Caco-2 (cell line): ENCODE measurements around the gene HDHD3. TPM values are rescaled to one million over a fixed set of nuclear protein-coding genes. Genes with fewer than 3 reads are reported as not detected.

ENCODE experiments used
- BruUV-seq: library from RNA; stranded (reverse); fragments of 400-500 nt; replicated peaks from 2 replicates; lab custom pipeline; 2021; lab: Mats Ljungman, UMichigan
- CTCF ChIA-PET: fragments of 300-600 bp; sonication (Branson Sonifier 250); formaldehyde crosslinking; loops from one replicate; lab custom pipeline; 2022; ENCODE audit warnings: antibody characterized with exemption; lab: Charles Lee
- POLR2A ChIA-PET: fragments of 300-600 bp; sonication (Branson Sonifier 250); formaldehyde crosslinking; loops from one replicate; lab custom pipeline; 2022; ENCODE audit warnings: antibody characterized with exemption; lab: Charles Lee
- DNase-seq, 2 experiments: peaks; one replicate each; pipeline versions ENCODE4 v3.0.0 to v3.0.0-alpha.2; 2020 to 2022
- H3K27me3 ChIP-seq: replicated peaks from 2 replicates; pipeline ENCODE4 v1.6.0; 2011; ENCODE audit warnings: low read length; ENCODE audit not compliant: control insufficient read depth, insufficient read depth
- H3K36me3 ChIP-seq: 2 replicates; pipeline ENCODE4 v1.5.1; 2011; ENCODE audit warnings: low read length; ENCODE audit not compliant: control insufficient read depth, insufficient read depth
- H3K4me1 ChIP-seq: fragments of 250-450 bp; sonication (Bioruptor Pico); 2 replicates; pipeline ENCODE4 v1.5.1; 2020; ENCODE audit warnings: mild to moderate bottlenecking
- H3K4me3 ChIP-seq: 2 replicates; pipeline ENCODE4 v1.5.1; 2011; ENCODE audit warnings: low read depth, mild to moderate bottlenecking, control low read depth, low read length
- H3K9me3 ChIP-seq: fragments of 250-450 bp; sonication (Bioruptor Pico); 2 replicates; pipeline ENCODE4 v1.5.1; 2020; ENCODE audit warnings: mild to moderate bottlenecking, moderate library complexity
- H3K27ac Mint-ChIP-seq: one replicate; pipeline ENCODE4 v1.8.0; 2022; ENCODE audit warnings: mixed read lengths; ENCODE audit not compliant: unreplicated experiment
- H3K27me3 Mint-ChIP-seq: one replicate; pipeline ENCODE4 v1.8.0; 2022; ENCODE audit warnings: mixed read lengths; ENCODE audit not compliant: insufficient read depth, unreplicated experiment
- H3K36me3 Mint-ChIP-seq: one replicate; pipeline ENCODE4 v1.8.0; 2022; ENCODE audit warnings: mild to moderate bottlenecking, mixed read lengths; ENCODE audit not compliant: insufficient read depth, unreplicated experiment
- H3K4me1 Mint-ChIP-seq: one replicate; pipeline ENCODE4 v1.8.0; 2022; ENCODE audit warnings: low read depth, mixed read lengths; ENCODE audit not compliant: unreplicated experiment
- H3K4me3 Mint-ChIP-seq: one replicate; pipeline ENCODE4 v1.8.0; 2022; ENCODE audit warnings: mild to moderate bottlenecking, moderate library complexity, mixed read lengths; ENCODE audit not compliant: unreplicated experiment
- H3K9me3 Mint-ChIP-seq: one replicate; pipeline ENCODE4 v1.8.0; 2022; ENCODE audit warnings: mixed read lengths; ENCODE audit not compliant: unreplicated experiment
- CTCF ChIP-seq, 2 experiments: fragments of 200-600 bp in 1 of 2; IDR thresholded peaks; 1 replicate in 1 of 2; 2 replicates in 1 of 2; pipeline versions ENCODE4 v1.5.1 to v1.8.0; 2011 to 2022; ENCODE audit warnings: antibody characterized with exemption in 1 of 2, control low read depth in 1 of 2, inconsistent platforms in 1 of 2, low read depth in 1 of 2, low read length in 1 of 2, mild to moderate bottlenecking in 1 of 2, moderate library complexity in 1 of 2; ENCODE audit not compliant: insufficient read depth in 1 of 2, severe bottlenecking in 1 of 2, unreplicated experiment in 1 of 2
- intact Hi-C: fragments of 100-400 bp; cut with micrococcal nuclease; formaldehyde crosslinking; loops from one replicate; pipeline ENCODE4 v1.10.0; 2022; ENCODE audit not compliant: unreplicated experiment
- total RNA-seq: library from RNA; stranded (reverse); gene quantifications from 2 replicates; pipeline ENCODE4 v1.2.3, GENCODE V29; 2022

The HDHD3 gene
- total RNA-seq, 1 experiment from 2014 or later, result 64.9 TPM

GRCh38 chr9:113345190-113345589, 31.6 kb downstream of the HDHD3 start:
- Histone ChIP-seq H3K9me3 (no peaks in the 10 kb centered on the region), H3K4me1 (no peaks in the 10 kb centered on the region), H3K27me3 (no peaks in the 10 kb centered on the region), H3K4me3 (no peak overlapping the region), H3K36me3 (no peaks in the 10 kb centered on the region)
- no peak for TF ChIP-seq CTCF (IDR thresholded peaks at IDR 0.05; ENCODE audit: insufficient read depth in 1 of 2, low read depth in 1 of 2, low read length in 1 of 2, severe bottlenecking in 1 of 2, unreplicated experiment in 1 of 2)
- DNase-seq, result no peak
- H3K27ac Mint-ChIP-seq, result no peak overlapping the region
- ChIA-PET POLR2A (no interaction called here), CTCF (interaction anchor here (0.7 kb wide), 1 partner anchor 10 kb away, joined by 3 read pairs; no protein-coding TSS in a partner anchor)
- H3K27me3 Mint-ChIP-seq, result no peaks in the 10 kb centered on the region
- no peaks in the 10 kb centered on the region for H3K36me3 Mint-ChIP-seq
- H3K4me3 Mint-ChIP-seq, result no peak overlapping the region
- H3K9me3 Mint-ChIP-seq, result no peaks in the 10 kb centered on the region
- intact Hi-C loops, result no loop called here
- peaks cover 8% of the 10 kb centered on the region for H3K4me1 Mint-ChIP-seq
- BruUV-seq, result no TSS peak

- BruUV-seq, result no TSS peak
- Histone ChIP-seq H3K4me3 (no peak overlapping the region), H3K27me3 (no peaks in the 10 kb centered on the region), H3K4me1 (no peaks in the 10 kb centered on the region), H3K36me3 (no peaks in the 10 kb centered on the region), H3K9me3 (no peaks in the 10 kb centered on the region)
- CTCF ChIA-PET, result no interaction called here
- H3K4me3 Mint-ChIP-seq, result no peak overlapping the region
- no peaks in the 10 kb centered on the region for H3K9me3 Mint-ChIP-seq
- POLR2A ChIA-PET, result no interaction called here
- H3K27me3 Mint-ChIP-seq, result no peaks in the 10 kb centered on the region
- no peak for TF ChIP-seq CTCF (IDR thresholded peaks at IDR 0.05; ENCODE audit: insufficient read depth in 1 of 2, low read depth in 1 of 2, low read length in 1 of 2, severe bottlenecking in 1 of 2, unreplicated experiment in 1 of 2)
- no peak for DNase-seq
- H3K36me3 Mint-ChIP-seq, result no peaks in the 10 kb centered on the region
- no peak overlapping the region for H3K27ac Mint-ChIP-seq
- intact Hi-C loops, result no loop called here
- peaks cover 14% of the 10 kb centered on the region for H3K4me1 Mint-ChIP-seq
Observed at GRCh38 chr9:113343732-113344231, 33.0 kb downstream of the HDHD3 start.

- H3K4me3 Mint-ChIP-seq, result peak overlapping the region; percentile 0
- no TSS peak for BruUV-seq
- no peaks in the 10 kb centered on the region for H3K36me3 Mint-ChIP-seq
- no peak for DNase-seq
- Histone ChIP-seq H3K4me1 (no peaks in the 10 kb centered on the region), H3K27me3 (no peaks in the 10 kb centered on the region), H3K9me3 (no peaks in the 10 kb centered on the region), H3K4me3 (no peak overlapping the region), H3K36me3 (no peaks in the 10 kb centered on the region)
- intact Hi-C loops, result loop anchor here (2.0 kb wide), 2 partner anchors 33 to 67 kb away; partner anchors contain the start of genes CDC26 and PRPF4
- TF ChIP-seq CTCF (IDR thresholded peaks at IDR 0.05; ENCODE audit: insufficient read depth in 1 of 2, low read depth in 1 of 2, low read length in 1 of 2, severe bottlenecking in 1 of 2, unreplicated experiment in 1 of 2), result no peak
- ChIA-PET CTCF (no interaction called here), POLR2A (interaction anchor here (0.6 kb wide), 1 partner anchor 591 kb away, joined by 3 read pairs; no protein-coding TSS in a partner anchor)
- peaks cover 9% of the 10 kb centered on the region for H3K4me1 Mint-ChIP-seq
- no peaks in the 10 kb centered on the region for H3K27me3 Mint-ChIP-seq
- H3K27ac Mint-ChIP-seq, result no peak overlapping the region
- no peaks in the 10 kb centered on the region for H3K9me3 Mint-ChIP-seq
Observed at GRCh38 chr9:113341712-113342410, 34.9 kb downstream of the HDHD3 start.
